Brain microvascular endothelial cell (primary cell): Measurements from ENCODE around the gene PBRM1.
"Not testable (repeated sequence)": the region's sequence is repeated elsewhere in the genome, so short reads cannot be mapped to it uniquely, and the experiment has no call there.

Source experiments
- DNase-seq: peaks from one replicate; pipeline ENCODE4 v3.0.0-alpha.2; 2020
- H3K27ac ChIP-seq: fragments of 250-450 bp; sonication (Bioruptor Pico); 2 replicates; pipeline ENCODE4 v1.5.1; 2020; ENCODE audit warnings: mild to moderate bottlenecking, moderate library complexity
- H3K27me3 ChIP-seq: fragments of 250-450 bp; sonication (Bioruptor Pico); replicated peaks from 2 replicates; pipeline ENCODE4 v1.5.1; 2020; ENCODE audit warnings: mild to moderate bottlenecking
- H3K36me3 ChIP-seq: fragments of 250-450 bp; sonication (Bioruptor Pico); replicated peaks from 2 replicates; pipeline ENCODE4 v1.5.1; 2020; ENCODE audit warnings: mild to moderate bottlenecking
- H3K4me3 ChIP-seq: 2 replicates; pipeline ENCODE4 v1.5.1; 2011; ENCODE audit warnings: low read depth, mild to moderate bottlenecking, control low read depth, low read length, moderate library complexity
- in situ Hi-C: cut with HindIII; loops from 2 replicates; pipeline ENCODE4 v1.10.0; 2017; ENCODE audit warnings: low sequenced_read_pairs, low pct_ligation_motif_present
- TF ChIP-seq, protein P1 (sequence below): IDR thresholded peaks from 2 replicates; pipeline ENCODE4 v1.5.1; 2011; ENCODE audit warnings: low read depth, mild to moderate bottlenecking, moderate library complexity, low read length, control low read depth, inconsistent platforms; ENCODE audit errors: missing control alignments

The PBRM1 gene

DNA sequence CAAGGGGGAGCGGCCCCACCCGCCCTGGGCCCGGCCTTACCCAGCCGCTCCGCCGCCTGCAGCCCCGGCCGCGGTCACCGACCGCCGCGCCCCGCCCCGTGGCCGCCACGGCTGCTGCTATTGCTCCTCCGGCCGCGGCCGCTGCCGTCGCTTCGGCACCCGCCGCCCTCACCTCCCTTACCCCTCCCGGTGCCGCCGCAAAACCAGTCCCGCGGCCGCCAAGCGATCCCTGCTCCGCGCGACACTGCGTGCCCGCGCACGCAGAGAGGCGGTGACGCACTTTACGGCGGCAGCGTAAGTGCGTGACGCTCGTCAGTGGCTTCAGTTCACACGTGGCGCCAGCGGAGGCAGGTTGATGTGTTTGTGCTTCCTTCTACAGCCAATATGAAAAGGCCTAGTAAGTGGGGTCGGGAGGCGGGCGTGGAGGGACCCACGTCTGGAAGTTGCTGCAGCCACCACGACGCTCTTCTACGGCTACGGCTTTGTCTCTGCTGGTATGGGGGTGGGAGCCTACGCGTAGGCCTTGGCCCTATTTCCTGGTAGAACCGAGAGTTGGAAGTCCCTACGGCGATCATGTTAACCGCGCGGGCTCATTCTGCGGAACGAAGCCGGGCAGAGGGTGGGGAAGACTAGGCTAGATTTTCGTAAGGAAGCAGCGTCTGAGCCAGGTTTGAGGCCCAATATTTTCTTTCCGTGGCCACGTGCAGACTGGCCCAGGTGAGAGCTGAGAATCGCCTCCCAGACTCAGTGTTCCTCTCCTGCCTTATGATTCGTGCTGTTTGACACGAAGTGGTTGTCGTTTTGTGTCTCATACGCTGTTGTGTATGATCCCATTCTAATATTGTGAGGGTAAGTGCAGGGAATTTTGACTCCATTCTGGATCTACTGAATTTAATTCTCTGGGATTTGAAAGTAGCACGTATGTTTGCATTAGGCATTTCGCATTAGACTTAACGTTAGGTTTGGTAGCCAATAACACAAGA, at the start of gene PBRM1, which contains the start of gene GNL3:
TSS of gene PBRM1 (minus strand) at position 205 of the 983 bp plus-strand sequence.
TSS of gene GNL3 (plus strand) at position 324 of the 983 bp plus-strand sequence. CDS start at position 385, 61 bp downstream.
- Histone ChIP-seq H3K4me3 (peak within 1 kb of the TSS; percentile 89), H3K36me3 (peaks cover 40% of the 10 kb centered on the region), H3K27me3 (no peaks in the 10 kb centered on the region), H3K27ac (peak within 1 kb of the TSS; percentile 95)
- DNase-seq, result peak; percentile 91
- in situ Hi-C loops, result no loop called here
- TF ChIP-seq, protein P1, sequence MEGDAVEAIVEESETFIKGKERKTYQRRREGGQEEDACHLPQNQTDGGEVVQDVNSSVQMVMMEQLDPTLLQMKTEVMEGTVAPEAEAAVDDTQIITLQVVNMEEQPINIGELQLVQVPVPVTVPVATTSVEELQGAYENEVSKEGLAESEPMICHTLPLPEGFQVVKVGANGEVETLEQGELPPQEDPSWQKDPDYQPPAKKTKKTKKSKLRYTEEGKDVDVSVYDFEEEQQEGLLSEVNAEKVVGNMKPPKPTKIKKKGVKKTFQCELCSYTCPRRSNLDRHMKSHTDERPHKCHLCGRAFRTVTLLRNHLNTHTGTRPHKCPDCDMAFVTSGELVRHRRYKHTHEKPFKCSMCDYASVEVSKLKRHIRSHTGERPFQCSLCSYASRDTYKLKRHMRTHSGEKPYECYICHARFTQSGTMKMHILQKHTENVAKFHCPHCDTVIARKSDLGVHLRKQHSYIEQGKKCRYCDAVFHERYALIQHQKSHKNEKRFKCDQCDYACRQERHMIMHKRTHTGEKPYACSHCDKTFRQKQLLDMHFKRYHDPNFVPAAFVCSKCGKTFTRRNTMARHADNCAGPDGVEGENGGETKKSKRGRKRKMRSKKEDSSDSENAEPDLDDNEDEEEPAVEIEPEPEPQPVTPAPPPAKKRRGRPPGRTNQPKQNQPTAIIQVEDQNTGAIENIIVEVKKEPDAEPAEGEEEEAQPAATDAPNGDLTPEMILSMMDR, result no peak

- TF ChIP-seq, protein P1, result no peak
- Histone ChIP-seq H3K27me3 (no peaks in the 10 kb centered on the region), H3K36me3 (peaks cover 29% of the 10 kb centered on the region), H3K27ac (no peak overlapping the region), H3K4me3 (no peak overlapping the region)
- no peak for DNase-seq
- in situ Hi-C loops, result no loop called here
Observed at GRCh38 chr3:52733256-52733891, 47.7 kb upstream of the PBRM1 start.

DNA sequence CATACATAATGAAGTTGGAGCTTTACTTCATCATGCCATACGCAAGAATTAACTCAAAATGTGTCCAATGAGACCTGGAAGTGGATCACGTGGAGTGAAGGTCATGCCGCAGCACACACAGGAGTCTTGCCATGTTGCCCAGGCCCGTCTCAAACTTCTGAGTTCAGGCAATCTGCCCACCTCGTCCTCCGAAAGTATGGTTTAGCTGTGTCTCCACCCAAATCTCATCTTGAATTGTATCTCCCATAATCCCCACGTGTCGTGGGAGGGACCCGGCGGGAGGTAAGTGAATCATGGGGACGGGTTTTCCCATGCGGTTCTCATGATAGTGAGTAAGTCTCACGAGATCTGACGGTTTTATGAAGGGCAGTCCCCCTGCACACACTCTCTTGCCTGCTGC, 45.9 kb upstream of the PBRM1 start:
- no peak for DNase-seq
- Histone ChIP-seq H3K36me3 (peaks cover 29% of the 10 kb centered on the region), H3K4me3 (no peak overlapping the region), H3K27ac (no peak overlapping the region), H3K27me3 (no peaks in the 10 kb centered on the region)
- in situ Hi-C loops, result no loop called here
- TF ChIP-seq, protein P1, result no peak

DNA sequence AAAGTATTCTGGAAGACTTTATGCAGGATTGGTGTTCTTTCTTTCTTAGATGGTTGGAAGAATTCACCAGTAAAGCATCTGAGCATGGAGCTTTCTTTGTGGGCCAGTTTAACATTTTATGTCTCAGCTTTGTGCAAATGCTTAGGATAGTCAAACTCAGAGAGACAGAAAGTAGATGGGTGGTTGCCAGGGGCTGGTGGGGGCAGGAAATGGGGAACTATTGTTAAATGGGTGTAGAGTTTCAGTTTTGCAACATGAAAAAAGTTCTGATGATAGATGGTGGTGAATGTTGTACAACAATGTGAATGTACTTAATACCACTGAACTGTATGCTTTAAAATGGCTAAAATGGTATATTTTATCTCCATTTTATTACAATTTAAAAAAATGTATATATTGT, 45.0 kb upstream of the PBRM1 start:
- Histone ChIP-seq H3K27me3 (no peaks in the 10 kb centered on the region), H3K36me3 (peaks cover 27% of the 10 kb centered on the region), H3K4me3 (no peak overlapping the region), H3K27ac (no peak overlapping the region)
- in situ Hi-C loops, result no loop called here
- DNase-seq, result no peak
- TF ChIP-seq, protein P1, result no peak

DNA sequence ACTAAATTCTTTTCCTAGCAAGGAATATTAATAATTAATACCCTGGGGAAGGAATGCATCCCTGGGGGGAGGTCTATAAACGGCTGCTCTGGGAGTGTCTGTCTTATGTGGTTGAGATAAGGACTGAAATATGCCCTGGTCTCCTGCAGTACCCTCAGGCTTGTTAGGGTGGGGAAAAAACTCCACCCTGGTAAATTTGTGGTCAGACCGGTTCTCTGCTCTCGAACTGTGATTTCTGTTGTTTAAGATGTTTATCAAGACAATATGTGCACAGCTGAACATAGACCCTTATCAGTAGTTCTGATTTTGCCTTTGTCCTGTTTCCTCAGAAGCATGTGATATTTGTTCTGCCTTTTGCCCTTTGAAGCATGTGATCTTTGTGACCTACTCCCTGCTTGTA, 43.0 kb upstream of the PBRM1 start:
- H3K36me3 ChIP-seq, result peaks cover 17% of the 10 kb centered on the region
- H3K27me3 ChIP-seq, in situ Hi-C loops, H3K27ac ChIP-seq, H3K4me3 ChIP-seq, DNase-seq: not testable (repeated sequence)

GRCh38 chr3:52724511-52724910, 38.8 kb upstream of the PBRM1 start:
- no peaks in the 10 kb centered on the region for H3K36me3 ChIP-seq
- no peak overlapping the region for H3K27ac ChIP-seq
- in situ Hi-C loops, result no loop called here
- H3K27me3 ChIP-seq, result no peaks in the 10 kb centered on the region
- TF ChIP-seq, protein P1, result no peak
- DNase-seq, result no peak
- no peak overlapping the region for H3K4me3 ChIP-seq
